HG03060 (cell line): ENCODE measurements around the gene TFRC.
A peak's percentile ranks its signal among the peaks of the same experiment; 100 is the strongest.
"Not testable (repeated sequence)": the region's sequence is repeated elsewhere in the genome, so short reads cannot be mapped to it uniquely, and the experiment has no call there.

Experiments
- ATAC-seq: cut with Tn5 transposase; IDR thresholded peaks from one replicate; pipeline ENCODE4 v1.9.1; 2021; ENCODE audit warnings: low read depth, moderate number of reproducible peaks; ENCODE audit not compliant: unreplicated experiment

Gene TFRC

GRCh38 chr3:196087906-196088305 lies 6.0 kb upstream of the TFRC start:
- no peak for ATAC-seq

- no peak for ATAC-seq
These were observed 705 bp upstream of the TFRC start for GRCh38 chr3:196082619-196082971.

GRCh38 chr3:196081002-196081833 lies 672 bp downstream of the TFRC start:
- peak; percentile 16 for ATAC-seq

- ATAC-seq, result not testable (repeated sequence)
These were observed 1.6 kb downstream of the TFRC start for GRCh38 chr3:196080101-196080846.

GRCh38 chr3:196079682-196080081 lies 2.2 kb downstream of the TFRC start:
- no peak for ATAC-seq

GRCh38 chr3:196075013-196075412 lies 6.9 kb downstream of the TFRC start:
- no peak for ATAC-seq

- ATAC-seq, result peak; percentile 61
These were observed 8.6 kb downstream of the TFRC start for GRCh38 chr3:196073255-196073753.

- ATAC-seq, result no peak
These were observed 9.6 kb downstream of the TFRC start for GRCh38 chr3:196072313-196072712.

GRCh38 chr3:196068812-196069211 lies 13.1 kb downstream of the TFRC start:
- ATAC-seq, result not testable (repeated sequence)

- ATAC-seq, result no peak
These were observed 14.5 kb downstream of the TFRC start for GRCh38 chr3:196067439-196067838.

GRCh38 chr3:196063971-196064370 lies 17.9 kb downstream of the TFRC start:
- no peak for ATAC-seq

GRCh38 chr3:196063456-196063855 lies 18.4 kb downstream of the TFRC start:
- ATAC-seq, result no peak

- no peak for ATAC-seq
These were observed 18.8 kb downstream of the TFRC start for GRCh38 chr3:196063049-196063448.

- no peak for ATAC-seq
These were observed 21.1 kb downstream of the TFRC start for GRCh38 chr3:196060834-196061233.

GRCh38 chr3:196057760-196058331 lies 24.0 kb downstream of the TFRC start:
- no peak for ATAC-seq

GRCh38 chr3:196056371-196056770 lies 25.5 kb downstream of the TFRC start:
- ATAC-seq, result not testable (repeated sequence)

GRCh38 chr3:196055683-196056270 lies 26.1 kb downstream of the TFRC start:
- no peak for ATAC-seq

- ATAC-seq, result no peak
These were observed 26.6 kb downstream of the TFRC start for GRCh38 chr3:196055240-196055639.

GRCh38 chr3:196054661-196055060 lies 27.2 kb downstream of the TFRC start:
- no peak for ATAC-seq

- no peak for ATAC-seq
These were observed 28.4 kb downstream of the TFRC start for GRCh38 chr3:196053487-196053886.
